ENCODE results near the gene GFRA3.
"Not testable (repeated sequence)": the region's sequence is repeated elsewhere in the genome, so short reads cannot be mapped to it uniquely, and the experiment has no call there.

GFRA3 gene

GRCh38 chr5:138272681-138273080, 1.7 kb downstream of the GFRA3 start:
- Histone ChIP-seq H3K9ac (ENCODE audit: low read depth, low read length) (no peak overlapping the region), H3K9me3 (ENCODE audit: control insufficient read depth, insufficient read depth, low read length) (no peaks in the 10 kb centered on the region), H3K4me1 (ENCODE audit: insufficient read depth, low read length) (peaks cover 4% of the 10 kb centered on the region), H3K36me3 (ENCODE audit: insufficient read depth, low read length) (no peaks in the 10 kb centered on the region)

GRCh38 chr5:138271281-138271680, 3.1 kb downstream of the GFRA3 start:
- Histone ChIP-seq H3K36me3 (ENCODE audit: insufficient read depth, low read length) (no peaks in the 10 kb centered on the region), H3K9ac (ENCODE audit: low read depth, low read length) (no peak overlapping the region), H3K9me3 (ENCODE audit: control insufficient read depth, insufficient read depth, low read length) (no peaks in the 10 kb centered on the region), H3K4me1 (ENCODE audit: insufficient read depth, low read length) (peaks cover 4% of the 10 kb centered on the region)

GRCh38 chr5:138264183-138264582, 10.2 kb downstream of the GFRA3 start:
- no peak overlapping the region for H3K9ac ChIP-seq (ENCODE audit: low read depth, low read length)
- no peaks in the 10 kb centered on the region for H3K9me3 ChIP-seq (ENCODE audit: control insufficient read depth, insufficient read depth, low read length)

DNA sequence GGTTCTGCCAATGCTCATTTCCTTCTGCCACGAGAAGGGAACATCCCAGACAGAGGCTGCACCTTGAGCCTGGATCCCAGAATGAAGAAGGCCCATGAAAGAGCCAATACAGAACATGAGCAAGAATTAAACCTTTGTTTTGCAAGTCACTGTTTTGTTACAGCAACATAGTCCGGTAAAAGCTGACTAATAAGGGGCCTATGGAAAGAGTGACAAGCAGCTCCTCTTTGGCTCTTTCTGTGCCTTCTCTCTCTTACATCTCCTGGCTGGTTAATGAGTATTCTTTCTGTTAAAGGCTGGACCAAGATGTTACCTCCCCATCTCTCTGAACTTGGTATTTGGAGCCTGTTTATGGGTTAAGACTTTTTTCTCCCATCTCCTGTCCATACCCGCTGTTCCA, 10.8 kb downstream of the GFRA3 start:
- Histone ChIP-seq H3K36me3 (ENCODE audit: insufficient read depth, low read length) (no peaks in the 10 kb centered on the region), H3K4me1 (ENCODE audit: insufficient read depth, low read length) (0 out of 2 replicates have a peak, but pooled peaks cover 11% of the 10 kb centered on the region), H3K9me3 (ENCODE audit: control insufficient read depth, insufficient read depth, low read length) (no peaks in the 10 kb centered on the region), H3K9ac (ENCODE audit: low read depth, low read length) (no peak overlapping the region)

More at GRCh38 chr5:138264183-138264582, 10.2 kb downstream of the GFRA3 start:
- no peaks in the 10 kb centered on the region for H3K36me3 ChIP-seq (ENCODE audit: insufficient read depth, low read length)
- 0 out of 2 replicates have a peak, but pooled peaks cover 9% of the 10 kb centered on the region for H3K4me1 ChIP-seq (ENCODE audit: insufficient read depth, low read length)

GRCh38 chr5:138258704-138259292, 15.6 kb downstream of the GFRA3 start:
- Histone ChIP-seq H3K9me3 (ENCODE audit: control insufficient read depth, insufficient read depth, low read length) (no peaks in the 10 kb centered on the region), H3K36me3 (ENCODE audit: insufficient read depth, low read length) (no peaks in the 10 kb centered on the region), H3K4me1 (ENCODE audit: insufficient read depth, low read length) (0 out of 2 replicates have a peak, but pooled peaks cover 7% of the 10 kb centered on the region), H3K9ac (ENCODE audit: low read depth, low read length) (no peak overlapping the region)

- Histone ChIP-seq H3K9me3 (ENCODE audit: control insufficient read depth, insufficient read depth, low read length) (no peaks in the 10 kb centered on the region), H3K36me3 (ENCODE audit: insufficient read depth, low read length) (no peaks in the 10 kb centered on the region), H3K9ac (ENCODE audit: low read depth, low read length) (no peak overlapping the region), H3K4me1 (ENCODE audit: insufficient read depth, low read length) (0 out of 2 replicates have a peak, but pooled peaks cover 7% of the 10 kb centered on the region)
These were observed 16.8 kb downstream of the GFRA3 start for GRCh38 chr5:138257583-138257982.

GRCh38 chr5:138252944-138253343, 21.5 kb downstream of the GFRA3 start:
- no peaks in the 10 kb centered on the region for H3K9me3 ChIP-seq (ENCODE audit: control insufficient read depth, insufficient read depth, low read length)

GRCh38 chr5:138247800-138248199, 26.6 kb downstream of the GFRA3 start:
- H3K36me3 ChIP-seq (ENCODE audit: insufficient read depth, low read length); H3K9ac ChIP-seq (ENCODE audit: low read depth, low read length): not testable (repeated sequence)
- H3K4me1 ChIP-seq (ENCODE audit: insufficient read depth, low read length): peaks cover 18% of the 10 kb centered on the region

More at GRCh38 chr5:138252944-138253343, 21.5 kb downstream of the GFRA3 start:
- Histone ChIP-seq H3K4me1 (ENCODE audit: insufficient read depth, low read length) (no peaks in the 10 kb centered on the region), H3K36me3 (ENCODE audit: insufficient read depth, low read length) (no peaks in the 10 kb centered on the region), H3K9ac (ENCODE audit: low read depth, low read length) (no peak overlapping the region)

DNA sequence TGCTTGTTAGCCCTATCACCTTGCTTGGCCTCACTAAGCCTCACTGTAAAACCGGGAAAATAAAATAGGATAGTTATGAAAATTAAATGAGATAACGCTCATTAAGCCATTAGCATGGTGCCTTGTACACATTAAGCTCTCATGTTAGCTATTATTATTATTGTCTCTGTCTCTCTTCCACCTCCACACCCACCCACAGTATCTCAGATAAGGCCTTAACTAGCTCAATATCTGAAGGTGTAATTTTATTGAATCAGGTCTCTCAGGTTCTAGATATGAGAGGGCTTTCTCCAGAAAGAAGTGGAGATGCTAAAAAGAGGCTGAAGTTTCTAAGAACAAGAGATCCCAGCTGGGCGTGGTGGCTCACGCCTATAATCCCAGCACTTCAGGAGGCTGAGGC, 27.6 kb downstream of the GFRA3 start:
- peaks cover 18% of the 10 kb centered on the region for H3K4me1 ChIP-seq (ENCODE audit: insufficient read depth, low read length)
- H3K9me3 ChIP-seq (ENCODE audit: control insufficient read depth, insufficient read depth, low read length): no peaks in the 10 kb centered on the region
- H3K9ac ChIP-seq (ENCODE audit: low read depth, low read length): no peak overlapping the region
- H3K36me3 ChIP-seq (ENCODE audit: insufficient read depth, low read length): no peaks in the 10 kb centered on the region

More at GRCh38 chr5:138247800-138248199, 26.6 kb downstream of the GFRA3 start:
- H3K9me3 ChIP-seq (ENCODE audit: control insufficient read depth, insufficient read depth, low read length): not testable (repeated sequence)

DNA sequence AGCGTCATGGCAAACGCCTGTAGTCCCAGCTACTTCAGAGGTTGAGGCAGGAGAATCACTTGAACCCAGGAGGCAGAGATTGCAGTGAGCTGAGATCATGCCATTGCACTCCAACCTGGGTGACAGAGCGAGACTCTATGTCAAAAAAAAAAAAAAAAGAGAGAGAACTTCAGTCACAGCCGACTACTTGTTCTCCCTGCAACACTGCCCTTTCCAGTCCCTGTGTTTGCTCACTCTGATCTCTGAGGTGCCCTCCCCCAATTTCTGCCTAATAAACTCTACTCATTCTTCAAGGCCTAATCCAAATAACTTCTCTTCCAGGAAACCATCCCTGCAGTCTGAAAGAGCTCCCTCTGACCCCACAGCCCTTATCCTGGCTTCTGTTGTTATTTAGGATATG, 28.1 kb downstream of the GFRA3 start:
- peaks cover 18% of the 10 kb centered on the region for H3K4me1 ChIP-seq (ENCODE audit: insufficient read depth, low read length)
- no peaks in the 10 kb centered on the region for H3K9me3 ChIP-seq (ENCODE audit: control insufficient read depth, insufficient read depth, low read length)
- no peak overlapping the region for H3K9ac ChIP-seq (ENCODE audit: low read depth, low read length)
- H3K36me3 ChIP-seq (ENCODE audit: insufficient read depth, low read length): no peaks in the 10 kb centered on the region

DNA sequence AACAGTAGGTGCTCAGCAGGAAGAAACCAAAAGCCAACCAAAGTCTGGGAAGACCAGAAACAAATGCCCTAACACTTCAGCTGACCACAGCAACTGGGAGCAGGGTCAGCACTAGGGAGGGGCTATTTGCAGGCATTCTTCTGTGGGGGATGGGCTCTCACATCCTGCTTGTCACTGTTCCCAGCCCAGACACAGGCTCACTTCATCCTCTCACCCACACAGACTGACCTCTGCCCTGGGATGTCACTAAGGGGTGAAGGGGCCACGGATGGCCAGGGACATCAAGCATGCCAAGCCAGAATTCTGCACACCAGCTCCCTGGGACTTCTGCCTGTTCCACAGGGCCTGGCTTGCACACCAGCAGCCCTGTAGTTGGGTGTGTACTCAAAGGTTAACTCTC, 28.7 kb downstream of the GFRA3 start:
- Histone ChIP-seq H3K36me3 (ENCODE audit: insufficient read depth, low read length) (no peaks in the 10 kb centered on the region), H3K4me1 (ENCODE audit: insufficient read depth, low read length) (peaks cover 18% of the 10 kb centered on the region), H3K9me3 (ENCODE audit: control insufficient read depth, insufficient read depth, low read length) (no peaks in the 10 kb centered on the region), H3K9ac (ENCODE audit: low read depth, low read length) (no peak overlapping the region)

- no peaks in the 10 kb centered on the region for H3K36me3 ChIP-seq (ENCODE audit: insufficient read depth, low read length)
- peaks cover 18% of the 10 kb centered on the region for H3K4me1 ChIP-seq (ENCODE audit: insufficient read depth, low read length)
- no peaks in the 10 kb centered on the region for H3K9me3 ChIP-seq (ENCODE audit: control insufficient read depth, insufficient read depth, low read length)
- no peak overlapping the region for H3K9ac ChIP-seq (ENCODE audit: low read depth, low read length)
These were observed 30.6 kb downstream of the GFRA3 start for GRCh38 chr5:138243794-138244193.

DNA sequence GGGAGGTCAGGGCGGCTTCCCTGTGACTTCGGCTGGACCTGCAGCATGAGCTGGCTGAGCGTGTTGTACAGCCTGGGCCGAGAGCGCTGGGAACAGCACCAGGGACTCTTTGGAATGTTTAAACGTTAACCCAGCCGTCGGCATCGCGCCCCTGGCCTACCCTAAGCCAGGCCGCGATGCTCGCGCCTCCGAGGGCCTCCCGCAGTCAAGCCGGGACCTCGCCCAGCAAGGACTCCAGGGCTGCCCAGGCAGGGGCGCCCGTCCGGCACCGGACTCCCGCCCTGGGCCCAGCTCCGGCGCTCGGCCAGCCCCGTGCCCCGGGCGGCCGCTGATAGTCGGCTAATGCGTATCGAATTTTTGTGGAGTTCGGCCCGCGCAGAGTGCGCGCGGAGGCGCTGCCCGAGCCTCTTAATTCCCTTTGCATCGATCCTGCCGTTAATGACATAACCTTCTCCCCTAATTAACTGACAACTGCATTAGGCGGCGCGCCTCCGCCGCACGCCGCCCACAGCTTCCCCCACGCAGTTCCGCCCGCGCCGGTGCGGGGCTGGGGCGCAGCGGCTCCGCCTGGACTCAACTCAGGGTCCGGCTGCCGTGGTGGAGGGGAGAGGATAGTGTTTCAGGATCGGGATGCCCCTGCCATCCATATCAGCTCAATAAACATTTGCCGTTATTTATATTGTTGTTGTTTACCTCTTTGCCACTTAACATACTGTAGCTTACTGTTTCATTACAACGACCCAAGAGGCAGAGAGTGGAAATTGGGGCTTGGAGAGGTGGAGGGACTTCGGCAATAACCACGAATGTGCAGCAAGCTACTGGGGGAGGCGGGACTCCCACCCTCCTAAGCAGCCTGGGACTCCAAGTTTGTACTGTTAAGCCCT, 32.5 kb downstream of the GFRA3 start:
- H3K36me3 ChIP-seq (ENCODE audit: insufficient read depth, low read length): no peaks in the 10 kb centered on the region
- peak overlapping the region; percentile 65 for H3K9ac ChIP-seq (ENCODE audit: low read depth, low read length)

DNA sequence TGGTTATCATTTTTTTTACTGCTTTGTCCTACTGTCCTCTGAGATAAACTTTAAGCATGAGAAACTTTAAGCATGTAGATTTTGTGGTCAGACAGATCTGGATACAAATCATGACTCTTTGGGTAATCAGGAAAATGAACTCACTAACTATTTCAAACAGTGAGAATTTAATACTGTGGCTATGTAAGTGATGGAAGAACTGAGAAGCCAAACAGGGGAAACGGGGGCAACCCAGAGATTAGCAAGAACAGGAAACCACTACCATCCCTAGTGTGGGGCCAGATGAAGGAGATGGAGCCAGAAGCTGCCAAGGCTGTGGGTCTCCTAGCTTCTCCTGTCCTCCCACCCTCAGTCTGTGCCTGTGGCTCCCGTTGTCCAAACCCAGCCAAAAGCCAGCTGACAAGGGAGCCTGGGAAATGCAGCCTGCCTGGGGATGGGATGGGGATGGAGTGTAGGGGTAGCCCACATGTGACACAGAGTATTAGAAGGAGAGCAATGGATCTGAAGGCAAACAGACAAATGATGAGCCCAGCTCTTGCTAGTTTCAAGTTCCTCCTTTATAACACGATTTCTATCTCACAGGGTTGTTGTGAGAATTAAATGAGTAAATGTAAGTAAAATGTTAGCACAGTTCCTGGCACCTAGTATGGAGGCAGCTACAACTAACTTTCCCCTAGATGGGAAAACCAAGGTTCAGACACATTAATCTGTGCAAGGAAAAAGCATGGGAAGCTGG, 33.6 kb downstream of the GFRA3 start:
- H3K9me3 ChIP-seq (ENCODE audit: control insufficient read depth, insufficient read depth, low read length): no peaks in the 10 kb centered on the region
- peaks cover 10% of the 10 kb centered on the region for H3K4me1 ChIP-seq (ENCODE audit: insufficient read depth, low read length)
- H3K36me3 ChIP-seq (ENCODE audit: insufficient read depth, low read length): no peaks in the 10 kb centered on the region
- H3K9ac ChIP-seq (ENCODE audit: low read depth, low read length): no peak overlapping the region

More for the DNA sequence above, 32.5 kb downstream of the GFRA3 start:
- no peaks in the 10 kb centered on the region for H3K9me3 ChIP-seq (ENCODE audit: control insufficient read depth, insufficient read depth, low read length)
- H3K4me1 ChIP-seq (ENCODE audit: insufficient read depth, low read length): peaks cover 18% of the 10 kb centered on the region
